OCI-LY1 (cell line): Measurements from ENCODE around the gene RGSL1.

Experiments
- H2AFZ ChIP-seq: fragments of 200-600 bp; sonication (generic), shearing (Covaris generic); 2 replicates; pipeline ENCODE4 v1.6.0; 2014; ENCODE audit warnings: antibody characterized with exemption, mild to moderate bottlenecking, low read length
- H3F3A ChIP-seq: fragments of 200-600 bp; sonication (generic), shearing (Covaris generic); 2 replicates; pipeline ENCODE4 v1.6.0; 2014; ENCODE audit warnings: mild to moderate bottlenecking, antibody characterized with exemption, low read length, moderate library complexity; ENCODE audit not compliant: insufficient read depth
- H3K27ac ChIP-seq: fragments of 200-600 bp; sonication (generic); 2 replicates; pipeline ENCODE4 v1.5.1; 2014; ENCODE audit warnings: low read length, mixed run types, mild to moderate bottlenecking, low read depth; ENCODE audit not compliant: poor library complexity, severe bottlenecking
- H3K27me3 ChIP-seq: fragments of 200-600 bp; sonication (generic); 2 replicates; pipeline ENCODE4 v1.6.0; 2014; ENCODE audit warnings: antibody characterized with exemption, mild to moderate bottlenecking, low read length, moderate library complexity; ENCODE audit not compliant: insufficient read depth
- H3K36me3 ChIP-seq: fragments of 200-600 bp; sonication (generic); 2 replicates; pipeline ENCODE4 v1.6.1; 2014; ENCODE audit warnings: mild to moderate bottlenecking, antibody characterized with exemption, low read length, moderate library complexity, mixed read lengths; ENCODE audit not compliant: insufficient read depth
- H3K4me1 ChIP-seq: fragments of 200-600 bp; sonication (generic); 2 replicates; pipeline ENCODE4 v1.5.1; 2014; ENCODE audit warnings: mild to moderate bottlenecking, low read length, moderate library complexity; ENCODE audit not compliant: insufficient read depth, severe bottlenecking
- H3K4me2 ChIP-seq: fragments of 200-600 bp; sonication (generic), shearing (Covaris generic); 2 replicates; pipeline ENCODE4 v1.6.1; 2014; ENCODE audit warnings: low read length
- H3K4me3 ChIP-seq: fragments of 200-600 bp; sonication (generic); 2 replicates; pipeline ENCODE4 v1.5.1; 2014; ENCODE audit warnings: low read length, low read depth, mild to moderate bottlenecking, mixed read lengths; ENCODE audit not compliant: poor library complexity, severe bottlenecking
- H3K79me2 ChIP-seq: fragments of 200-600 bp; shearing (Covaris generic); 2 replicates; pipeline ENCODE4 v1.6.1; 2016; ENCODE audit warnings: mixed run types, low read length, mixed read lengths; ENCODE audit not compliant: insufficient read depth
- H3K9ac ChIP-seq: fragments of 200-600 bp; sonication (generic), shearing (Covaris generic); 2 replicates; pipeline ENCODE4 v1.6.1; 2014; ENCODE audit warnings: mild to moderate bottlenecking, low read length, mixed read lengths
- H3K9me2 ChIP-seq: fragments of 200-600 bp; sonication (generic), shearing (Covaris generic); 2 replicates; pipeline ENCODE4 v1.6.1; 2014; ENCODE audit warnings: low read depth, mild to moderate bottlenecking, low read length, mixed read lengths
- H3K9me3 ChIP-seq: fragments of 200-600 bp; shearing (Covaris generic); 2 replicates; pipeline ENCODE4 v1.6.1; 2014; ENCODE audit warnings: low read length, mixed read lengths
- H4K20me1 ChIP-seq: fragments of 200-600 bp; sonication (generic), shearing (Covaris generic); 2 replicates; pipeline ENCODE4 v1.6.0; 2016; ENCODE audit warnings: mild to moderate bottlenecking, low read length; ENCODE audit not compliant: insufficient read depth
- EZH2 ChIP-seq: fragments of 200-600 bp; sonication (generic), shearing (Covaris generic); IDR thresholded peaks from 2 replicates; pipeline ENCODE4 v1.8.0; 2017; ENCODE audit warnings: borderline replicate concordance, mixed run types, mild to moderate bottlenecking, antibody characterized with exemption, low read length, moderate library complexity, mixed read lengths
- TF ChIP-seq, protein P1 (sequence below): fragments of 200-600 bp; sonication (generic), shearing (Covaris generic); IDR thresholded peaks from 2 replicates; pipeline ENCODE4 v1.5.1; 2017; ENCODE audit warnings: mild to moderate bottlenecking, antibody characterized with exemption, low read length, moderate library complexity, mixed read lengths

Gene RGSL1

DNA sequence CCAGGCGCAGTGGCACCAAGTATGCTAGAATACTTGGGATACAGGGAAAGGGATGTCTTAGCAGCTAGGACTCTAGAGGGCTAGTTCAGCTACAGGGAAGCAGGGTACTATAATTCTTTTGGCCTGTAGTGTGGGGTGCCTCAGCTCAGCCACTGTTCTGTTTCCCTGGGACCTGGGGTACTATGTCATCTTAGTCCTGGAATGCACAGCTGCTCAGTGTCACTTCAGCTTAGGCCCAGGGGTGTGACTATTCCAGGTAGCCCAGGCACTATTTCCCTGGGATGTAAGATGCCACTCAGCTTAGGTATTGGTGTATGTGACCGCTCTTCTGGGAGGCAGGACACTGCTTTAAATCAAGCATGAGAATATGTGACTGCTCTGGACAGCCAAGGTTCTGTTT is 34.1 kb downstream of the RGSL1 start:
- H3K4me2 ChIP-seq, result no peak overlapping the region
- TF ChIP-seq, protein P1, sequence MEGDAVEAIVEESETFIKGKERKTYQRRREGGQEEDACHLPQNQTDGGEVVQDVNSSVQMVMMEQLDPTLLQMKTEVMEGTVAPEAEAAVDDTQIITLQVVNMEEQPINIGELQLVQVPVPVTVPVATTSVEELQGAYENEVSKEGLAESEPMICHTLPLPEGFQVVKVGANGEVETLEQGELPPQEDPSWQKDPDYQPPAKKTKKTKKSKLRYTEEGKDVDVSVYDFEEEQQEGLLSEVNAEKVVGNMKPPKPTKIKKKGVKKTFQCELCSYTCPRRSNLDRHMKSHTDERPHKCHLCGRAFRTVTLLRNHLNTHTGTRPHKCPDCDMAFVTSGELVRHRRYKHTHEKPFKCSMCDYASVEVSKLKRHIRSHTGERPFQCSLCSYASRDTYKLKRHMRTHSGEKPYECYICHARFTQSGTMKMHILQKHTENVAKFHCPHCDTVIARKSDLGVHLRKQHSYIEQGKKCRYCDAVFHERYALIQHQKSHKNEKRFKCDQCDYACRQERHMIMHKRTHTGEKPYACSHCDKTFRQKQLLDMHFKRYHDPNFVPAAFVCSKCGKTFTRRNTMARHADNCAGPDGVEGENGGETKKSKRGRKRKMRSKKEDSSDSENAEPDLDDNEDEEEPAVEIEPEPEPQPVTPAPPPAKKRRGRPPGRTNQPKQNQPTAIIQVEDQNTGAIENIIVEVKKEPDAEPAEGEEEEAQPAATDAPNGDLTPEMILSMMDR, result no peak
- TF ChIP-seq EZH2, result no peak

GRCh38 chr1:182484531-182485257 is 34.7 kb downstream of the RGSL1 start:
- H3K79me2 ChIP-seq, result no peaks in the 10 kb centered on the region
- H3K4me3 ChIP-seq, result no peak overlapping the region
- no peaks in the 10 kb centered on the region for H3K27me3 ChIP-seq
- no peak overlapping the region for H2AFZ ChIP-seq
- no peak overlapping the region for H3K4me2 ChIP-seq
- H3K36me3 ChIP-seq, result no peaks in the 10 kb centered on the region
- no peaks in the 10 kb centered on the region for H3K9me3 ChIP-seq
- no peak overlapping the region for H3K27ac ChIP-seq
- H3F3A ChIP-seq, result no peaks in the 10 kb centered on the region
- H4K20me1 ChIP-seq, result no peaks in the 10 kb centered on the region
- H3K9me2 ChIP-seq, result no peaks in the 10 kb centered on the region
- H3K4me1 ChIP-seq, result no peaks in the 10 kb centered on the region
- no peak overlapping the region for H3K9ac ChIP-seq
- TF ChIP-seq EZH2, result no peak
- TF ChIP-seq, protein P1, result peak; percentile 62

More for the DNA sequence above, 34.1 kb downstream of the RGSL1 start:
- Histone ChIP-seq H3K9me2 (no peaks in the 10 kb centered on the region), H3K36me3 (no peaks in the 10 kb centered on the region), H3K4me1 (no peaks in the 10 kb centered on the region), H3K79me2 (no peaks in the 10 kb centered on the region), H3K4me3 (no peak overlapping the region), H3K27ac (no peak overlapping the region), H4K20me1 (no peaks in the 10 kb centered on the region), H3F3A (no peaks in the 10 kb centered on the region), H2AFZ (no peak overlapping the region), H3K9me3 (no peaks in the 10 kb centered on the region), H3K9ac (no peak overlapping the region), H3K27me3 (no peaks in the 10 kb centered on the region)

- Histone ChIP-seq H4K20me1 (no peaks in the 10 kb centered on the region), H3K36me3 (no peaks in the 10 kb centered on the region), H3K27ac (no peak overlapping the region), H3F3A (no peaks in the 10 kb centered on the region), H3K4me2 (no peak overlapping the region), H3K9ac (no peak overlapping the region), H2AFZ (no peak overlapping the region), H3K9me2 (no peaks in the 10 kb centered on the region), H3K79me2 (no peaks in the 10 kb centered on the region), H3K9me3 (no peaks in the 10 kb centered on the region), H3K4me3 (no peak overlapping the region), H3K4me1 (no peaks in the 10 kb centered on the region), H3K27me3 (no peaks in the 10 kb centered on the region)
- TF ChIP-seq EZH2, result no peak
- TF ChIP-seq, protein P1, result no peak
Observed at GRCh38 chr1:182485861-182486260, 35.9 kb downstream of the RGSL1 start.
